Cardiac fibroblast (primary cell): ENCODE data around the gene CADM2.
"Not testable (repeated sequence)": the region's sequence is repeated elsewhere in the genome, so short reads cannot be mapped to it uniquely, and the experiment has no call there.

ENCODE experiments used
- DNase-seq, 2 donors: peaks; one replicate each; pipeline versions ENCODE4 v3.0.0 to v3.0.0-alpha.2; 2010; ENCODE audit warnings: low read depth in 2 of 2
- H3K4me3 ChIP-seq, 2 donors: replicated peaks in 1 of 2; 1 replicate in 1 of 2; 2 replicates in 1 of 2; pipeline ENCODE4 v1.5.1; 2011; ENCODE audit warnings: low read depth in 2 of 2, low read length in 2 of 2, mild to moderate bottlenecking in 2 of 2, moderate library complexity in 1 of 2
- CTCF ChIP-seq: IDR thresholded peaks from one replicate; pipeline ENCODE4 v1.5.1; 2011; ENCODE audit warnings: low read depth, mild to moderate bottlenecking, low read length, inconsistent platforms

The CADM2 gene

GRCh38 chr3:85483986-85484385, 525.2 kb downstream of the CADM2 start:
- no peak overlapping the region for H3K4me3 ChIP-seq
- no peak for TF ChIP-seq CTCF
- peak in 1 of 2 donors; percentile 40 for DNase-seq

- TF ChIP-seq CTCF: no peak
- H3K4me3 ChIP-seq: no peak overlapping the region
- DNase-seq: no peak
These were observed 528.6 kb downstream of the CADM2 start for GRCh38 chr3:85487375-85487774.

- no peak for TF ChIP-seq CTCF
- H3K4me3 ChIP-seq: no peak overlapping the region
These were observed 536.8 kb downstream of the CADM2 start for GRCh38 chr3:85495602-85496001.

GRCh38 chr3:85498177-85498576, 539.4 kb downstream of the CADM2 start:
- TF ChIP-seq CTCF: no peak
- H3K4me3 ChIP-seq: no peak overlapping the region
- no peak for DNase-seq

More at GRCh38 chr3:85495602-85496001, 536.8 kb downstream of the CADM2 start:
- DNase-seq: no peak

- no peak for DNase-seq
- no peak for TF ChIP-seq CTCF
- H3K4me3 ChIP-seq: no peak overlapping the region
These were observed 543.5 kb downstream of the CADM2 start for GRCh38 chr3:85502148-85502875.

GRCh38 chr3:85504129-85504784, 545.5 kb downstream of the CADM2 start:
- not testable (repeated sequence) for H3K4me3 ChIP-seq, DNase-seq

GRCh38 chr3:85504785-85505511, 546.2 kb downstream of the CADM2 start:
- H3K4me3 ChIP-seq, DNase-seq: not testable (repeated sequence)

GRCh38 chr3:85507052-85507451, 548.3 kb downstream of the CADM2 start:
- not testable (repeated sequence) for H3K4me3 ChIP-seq, DNase-seq
